WERI-Rb-1 (cell line): Measurements from ENCODE around the gene NUCB2.

Experiments
- DNase-seq: peaks from one replicate; pipeline ENCODE4 v3.0.0-alpha.2; 2020
- H3K27ac ChIP-seq: fragments of 250-450 bp; sonication (Bioruptor Pico); 2 replicates; pipeline ENCODE4 v1.5.1; 2020; ENCODE audit warnings: mild to moderate bottlenecking, moderate library complexity
- H3K27me3 ChIP-seq: fragments of 250-450 bp; sonication (Bioruptor Pico); 2 replicates; pipeline ENCODE4 v1.5.1; 2021; ENCODE audit warnings: mild to moderate bottlenecking, low read depth, moderate library complexity; ENCODE audit not compliant: insufficient read depth, severe bottlenecking
- H3K36me3 ChIP-seq: fragments of 250-450 bp; sonication (Bioruptor Pico); 2 replicates; pipeline ENCODE4 v1.5.1; 2020; ENCODE audit warnings: mild to moderate bottlenecking, moderate library complexity
- H3K4me3 ChIP-seq: 2 replicates; pipeline ENCODE4 v1.5.1; 2011; ENCODE audit warnings: low read depth, mild to moderate bottlenecking, control low read depth, low read length
- H3K9me3 ChIP-seq: fragments of 250-450 bp; sonication (Bioruptor Pico); 2 replicates; pipeline ENCODE4 v1.5.1; 2021; ENCODE audit warnings: mild to moderate bottlenecking, moderate library complexity; ENCODE audit not compliant: severe bottlenecking
- TF ChIP-seq, protein P1 (sequence below): IDR thresholded peaks from 2 replicates; pipeline ENCODE4 v1.5.1; 2011; ENCODE audit warnings: low read depth, mild to moderate bottlenecking, control low read depth, inconsistent platforms, low read length

The NUCB2 gene

GRCh38 chr11:17350455-17351171, 74.1 kb downstream of the NUCB2 start:
- Histone ChIP-seq H3K36me3 (no peaks in the 10 kb centered on the region; the same call in 1 of the 2 replicates), H3K27me3 (peaks cover 10% of the 10 kb centered on the region), H3K27ac (no peak overlapping the region), H3K4me3 (no peak overlapping the region), H3K9me3 (no peaks in the 10 kb centered on the region)
- TF ChIP-seq, protein P1, sequence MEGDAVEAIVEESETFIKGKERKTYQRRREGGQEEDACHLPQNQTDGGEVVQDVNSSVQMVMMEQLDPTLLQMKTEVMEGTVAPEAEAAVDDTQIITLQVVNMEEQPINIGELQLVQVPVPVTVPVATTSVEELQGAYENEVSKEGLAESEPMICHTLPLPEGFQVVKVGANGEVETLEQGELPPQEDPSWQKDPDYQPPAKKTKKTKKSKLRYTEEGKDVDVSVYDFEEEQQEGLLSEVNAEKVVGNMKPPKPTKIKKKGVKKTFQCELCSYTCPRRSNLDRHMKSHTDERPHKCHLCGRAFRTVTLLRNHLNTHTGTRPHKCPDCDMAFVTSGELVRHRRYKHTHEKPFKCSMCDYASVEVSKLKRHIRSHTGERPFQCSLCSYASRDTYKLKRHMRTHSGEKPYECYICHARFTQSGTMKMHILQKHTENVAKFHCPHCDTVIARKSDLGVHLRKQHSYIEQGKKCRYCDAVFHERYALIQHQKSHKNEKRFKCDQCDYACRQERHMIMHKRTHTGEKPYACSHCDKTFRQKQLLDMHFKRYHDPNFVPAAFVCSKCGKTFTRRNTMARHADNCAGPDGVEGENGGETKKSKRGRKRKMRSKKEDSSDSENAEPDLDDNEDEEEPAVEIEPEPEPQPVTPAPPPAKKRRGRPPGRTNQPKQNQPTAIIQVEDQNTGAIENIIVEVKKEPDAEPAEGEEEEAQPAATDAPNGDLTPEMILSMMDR: no peak
- DNase-seq: no peak

- Histone ChIP-seq H3K36me3 (no peaks in the 10 kb centered on the region; the same call in 1 of the 2 replicates), H3K4me3 (peak overlapping the region; percentile 67), H3K27me3 (peaks cover 10% of the 10 kb centered on the region), H3K27ac (no peak overlapping the region), H3K9me3 (no peaks in the 10 kb centered on the region)
- TF ChIP-seq, protein P1: no peak
- no peak for DNase-seq
Observed at GRCh38 chr11:17351172-17351509, 74.6 kb downstream of the NUCB2 start.

- peak; percentile 43 for DNase-seq
- H3K9me3 ChIP-seq: no peaks in the 10 kb centered on the region
- H3K27me3 ChIP-seq: peaks cover 10% of the 10 kb centered on the region
- no peak within 1 kb of the TSS; the same call in 1 of the 2 replicates for H3K27ac ChIP-seq
- H3K36me3 ChIP-seq: no peaks in the 10 kb centered on the region; the same call in 1 of the 2 replicates
- peak within 1 kb of the TSS; percentile 67 for H3K4me3 ChIP-seq
- TF ChIP-seq, protein P1: no peak
Observed at GRCh38 chr11:17351510-17352176, 75.1 kb downstream of the NUCB2 start, which contains the start of gene NCR3LG1. Gene NCR3LG1, plus strand, starts transcription at chr11:17351800. Its CDS starts 170 bp downstream, at chr11:17351970.

GRCh38 chr11:17352950-17353820, 76.6 kb downstream of the NUCB2 start:
- DNase-seq: peak; percentile 73
- Histone ChIP-seq H3K36me3 (peaks cover 5% of the 10 kb centered on the region; the same call in 1 of the 2 replicates), H3K27ac (peak overlapping the region; percentile 58), H3K27me3 (peaks cover 10% of the 10 kb centered on the region), H3K9me3 (no peaks in the 10 kb centered on the region), H3K4me3 (peak overlapping the region; percentile 67)
- TF ChIP-seq, protein P1: 0 out of 2 replicates have a peak, but pooled peaks have one; percentile 7

GRCh38 chr11:17353821-17354600, 77.5 kb downstream of the NUCB2 start:
- Histone ChIP-seq H3K4me3 (peak overlapping the region; percentile 67), H3K27ac (peak overlapping the region; percentile 58), H3K27me3 (peaks cover 10% of the 10 kb centered on the region), H3K36me3 (peaks cover 6% of the 10 kb centered on the region; the same call in 1 of the 2 replicates), H3K9me3 (no peaks in the 10 kb centered on the region)
- DNase-seq: no peak
- TF ChIP-seq, protein P1: no peak
